H1 (cell line): ENCODE data around the gene BPIFB4. TPM values are rescaled to one million over a fixed set of nuclear protein-coding genes. Genes with fewer than 3 reads are reported as not detected.

Experiments
- CTCF ChIA-PET: fragments of 300-600 bp; sonication (Branson Sonifier 250); formaldehyde crosslinking; loops from one replicate; lab custom pipeline; 2021; ENCODE audit not compliant: partially characterized antibody; lab: Charles Lee
- POLR2A ChIA-PET: fragments of 300-600 bp; sonication (Branson Sonifier 250); formaldehyde crosslinking; loops from one replicate; lab custom pipeline; 2021; ENCODE audit warnings: inconsistent platforms; ENCODE audit not compliant: partially characterized antibody; lab: Charles Lee
- DNase-seq, 2 experiments: peaks; one replicate each; pipeline versions ENCODE4 v3.0.0 to v3.0.0-alpha.2; 2010 to 2022; ENCODE audit warnings: low spot score in 2 of 2, low read depth in 1 of 2, mixed read lengths in 1 of 2
- FAIRE-seq: peaks from 2 replicates; lab custom pipeline; 2011; peaks lifted over from hg19 to GRCh38; lab: Jason Lieb, UNC
- H2AFZ ChIP-seq: 2 replicates; pipeline ENCODE4 v1.8.1; 2012; ENCODE audit warnings: low read length, inconsistent platforms
- H2AK5ac ChIP-seq: 2 replicates; pipeline ENCODE4 v1.6.1; 2013; ENCODE audit warnings: low read depth, low read length
- H2BK120ac ChIP-seq: replicated peaks from 2 replicates; pipeline ENCODE3; 2013; ENCODE audit warnings: low read depth, low read length, inconsistent platforms
- H2BK12ac ChIP-seq: 2 replicates; pipeline ENCODE4 v1.6.1; 2013; ENCODE audit warnings: low read depth, low read length
- H2BK15ac ChIP-seq: 2 replicates; pipeline ENCODE4 v1.6.1; 2013; ENCODE audit warnings: low read length
- H2BK20ac ChIP-seq: 2 replicates; pipeline ENCODE4 v1.6.1; 2013; ENCODE audit warnings: low read length
- H2BK5ac ChIP-seq: 2 replicates; pipeline ENCODE4 v1.6.1; 2013; ENCODE audit warnings: low read depth, low read length
- H3K14ac ChIP-seq: 2 replicates; pipeline ENCODE4 v1.6.1; 2013; ENCODE audit warnings: inconsistent platforms; ENCODE audit not compliant: insufficient read length
- H3K18ac ChIP-seq: 2 replicates; pipeline ENCODE4 v1.6.1; 2013; ENCODE audit warnings: low read length; ENCODE audit errors: extremely low read depth
- H3K23ac ChIP-seq: 2 replicates; pipeline ENCODE4 v1.6.1; 2013; ENCODE audit warnings: inconsistent platforms; ENCODE audit not compliant: insufficient read length
- H3K23me2 ChIP-seq: 2 replicates; pipeline ENCODE4 v1.6.1; 2013; ENCODE audit warnings: low read depth, low read length
- H3K27ac ChIP-seq: 2 replicates; pipeline ENCODE4 v1.6.1; 2011; ENCODE audit warnings: low read depth, low read length, inconsistent platforms
- H3K27me3 ChIP-seq, 4 experiments: replicated peaks in 1 of 4; 1 replicate in 1 of 4; 2 replicates in 3 of 4; pipeline versions ENCODE4 v1.6.1 to v1.8.1; 2011 to 2013; ENCODE audit warnings: low read length in 3 of 4, mild to moderate bottlenecking in 3 of 4, inconsistent platforms in 2 of 4, mixed read lengths in 2 of 4, moderate library complexity in 1 of 4; ENCODE audit not compliant: control insufficient read depth in 3 of 4, insufficient read depth in 3 of 4; ENCODE audit errors: extremely low read depth in 1 of 4
- H3K36me3 ChIP-seq, 4 experiments: 2 replicates each; pipeline versions ENCODE4 v1.6.1 to v1.8.1; 2011 to 2013; ENCODE audit warnings: mild to moderate bottlenecking in 4 of 4, low read length in 3 of 4, moderate library complexity in 2 of 4, control low read depth in 1 of 4, inconsistent platforms in 1 of 4; ENCODE audit not compliant: insufficient read depth in 4 of 4, control insufficient read depth in 2 of 4
- H3K4ac ChIP-seq: replicated peaks from 2 replicates; pipeline ENCODE3; 2013; ENCODE audit warnings: low read length, low read depth, mixed read lengths, inconsistent platforms; ENCODE audit not compliant: insufficient read length
- H3K4me1 ChIP-seq, 4 experiments: replicated peaks in 1 of 4; 1 replicate in 1 of 4; 2 replicates in 3 of 4; pipeline versions ENCODE4 v1.6.1 to v1.8.1; 2011 to 2013; ENCODE audit warnings: low read length in 3 of 4, inconsistent platforms in 2 of 4, mixed read lengths in 1 of 4; ENCODE audit not compliant: insufficient read depth in 4 of 4, control insufficient read depth in 3 of 4
- H3K4me2 ChIP-seq, 2 experiments: 2 replicates each; pipeline versions ENCODE4 v1.6.1 to v1.8.1; 2011 to 2013; ENCODE audit warnings: low read depth in 2 of 2, low read length in 2 of 2, control low read depth in 1 of 2, inconsistent platforms in 1 of 2, mild to moderate bottlenecking in 1 of 2; ENCODE audit not compliant: insufficient read depth in 1 of 2
- H3K4me3 ChIP-seq, 4 experiments: fragments of 200-600, 300-600 bp in 1 of 4; sonication (generic), shearing (Covaris generic), sonication (Bioruptor Twin) in 1 of 4; 2 replicates each; pipeline versions ENCODE4 v1.5.1 to v1.8.1; 2011 to 2016; ENCODE audit warnings: low read length in 4 of 4, low read depth in 3 of 4, control low read depth in 2 of 4, inconsistent platforms in 2 of 4, mild to moderate bottlenecking in 2 of 4, mixed read lengths in 1 of 4, moderate library complexity in 1 of 4; ENCODE audit not compliant: insufficient read depth in 2 of 4; ENCODE audit errors: extremely low read depth in 1 of 4
- H3K56ac ChIP-seq: replicated peaks from 2 replicates; pipeline ENCODE3; 2013; ENCODE audit warnings: low read depth, mild to moderate bottlenecking, mixed read lengths, low read length, inconsistent platforms; ENCODE audit not compliant: insufficient read length
- H3K79me1 ChIP-seq: 2 replicates; pipeline ENCODE4 v1.6.1; 2013; ENCODE audit warnings: low read depth, low read length, control low read depth
- H3K79me2 ChIP-seq, 2 experiments: 2 replicates each; pipeline versions ENCODE4 v1.6.1 to v1.8.1; 2012 to 2013; ENCODE audit warnings: low read length in 2 of 2, mild to moderate bottlenecking in 2 of 2, inconsistent platforms in 1 of 2; ENCODE audit not compliant: insufficient read depth in 2 of 2, control insufficient read depth in 1 of 2
- H3K9ac ChIP-seq, 4 experiments: replicated peaks in 1 of 4; 1 replicate in 1 of 4; 2 replicates in 3 of 4; pipeline versions ENCODE4 v1.6.1 to v1.8.1; 2011 to 2013; ENCODE audit warnings: low read depth in 3 of 4, low read length in 3 of 4, control low read depth in 2 of 4, mild to moderate bottlenecking in 2 of 4, moderate library complexity in 2 of 4, inconsistent platforms in 1 of 4; ENCODE audit errors: extremely low read depth in 1 of 4
- H3K9me3 ChIP-seq, 2 experiments: 2 replicates each; pipeline versions ENCODE4 v1.6.1 to v1.8.1; 2012 to 2013; ENCODE audit warnings: mild to moderate bottlenecking in 2 of 2, moderate library complexity in 2 of 2, control low read depth in 1 of 2, inconsistent platforms in 1 of 2, low read depth in 1 of 2, low read length in 1 of 2, mixed read lengths in 1 of 2; ENCODE audit not compliant: insufficient read depth in 2 of 2
- H4K20me1 ChIP-seq, 2 experiments: replicated peaks in 1 of 2; 2 replicates each; pipeline versions ENCODE3 to v1.8.1; 2011 to 2013; ENCODE audit warnings: inconsistent platforms in 2 of 2, low read length in 2 of 2, mild to moderate bottlenecking in 1 of 2; ENCODE audit not compliant: insufficient read depth in 2 of 2, control insufficient read depth in 1 of 2
- H4K5ac ChIP-seq: 2 replicates; pipeline ENCODE4 v1.6.1; 2013; ENCODE audit warnings: low read length, low read depth, mixed read lengths, inconsistent platforms; ENCODE audit not compliant: insufficient read length
- H4K8ac ChIP-seq: 2 replicates; pipeline ENCODE4 v1.8.0; 2013; ENCODE audit warnings: mild to moderate bottlenecking, moderate library complexity, low read length, inconsistent platforms; ENCODE audit not compliant: insufficient read depth; ENCODE audit errors: extremely low read depth
- H4K91ac ChIP-seq: replicated peaks from 2 replicates; pipeline ENCODE3; 2013; ENCODE audit warnings: low read length, mixed read lengths, inconsistent platforms; ENCODE audit not compliant: insufficient read length
- CREB1 ChIP-seq: IDR thresholded peaks from 2 replicates; pipeline ENCODE4 v1.6.1; 2012; ENCODE audit warnings: inconsistent platforms
- POLR2A ChIP-seq, 2 experiments: IDR thresholded peaks; 1 replicate in 1 of 2; 2 replicates in 1 of 2; pipeline ENCODE4 v1.6.1; 2011; ENCODE audit warnings: low read depth in 2 of 2, low read length in 2 of 2, mild to moderate bottlenecking in 2 of 2; ENCODE audit errors: control extremely low read depth in 1 of 2
- SAP30 ChIP-seq: fragments of 300-600 bp; sonication (generic); IDR thresholded peaks from 2 replicates; pipeline ENCODE4 v1.7.1; 2012; ENCODE audit warnings: low read length, moderate library complexity, mild to moderate bottlenecking, inconsistent platforms; ENCODE audit not compliant: insufficient read depth, insufficient replicate concordance
- TAF7 ChIP-seq: optimal IDR thresholded peaks from 2 replicates; pipeline ENCODE3; 2011; ENCODE audit warnings: low read depth, mild to moderate bottlenecking, inconsistent platforms, low read length, moderate library complexity, borderline replicate concordance
- WGBS, 2 experiments: shearing (Covaris generic) in 1 of 2; methylation state at CpG; one replicate each; pipeline versions ENCODE4 v1.1.6 to v1.1.7; 2013 to 2015; ENCODE audit warnings: low lambda C conversion rate in 2 of 2, mixed read lengths in 2 of 2, inconsistent platforms in 1 of 2, low coverage in 1 of 2, missing lambda C conversion rate in 1 of 2; ENCODE audit not compliant: insufficient replicate concordance in 2 of 2, insufficient coverage in 1 of 2, insufficient read length in 1 of 2; ENCODE audit errors: extremely low coverage in 1 of 2, missing lambda C conversion rate in 1 of 2; 5-methylcytosine and 5-hydroxymethylcytosine counted together
- polyA plus RNA-seq, 7 experiments: library from polyadenylated mRNA; depleted of rRNA in 3 of 7; stranded (reverse) in 5 of 7; unstranded in 2 of 7; fragments of >200 nt in 5 of 7; fragments of 200-250 nt in 2 of 7; gene quantifications; 1 replicate in 5 of 7; 2 replicates in 1 of 7; 4 replicates in 1 of 7; pipeline versions ENCODE4 v1.2.1 to v1.2.3, GENCODE V29; 2011 to 2013; ENCODE audit warnings: missing spikeins in 2 of 7, mixed read lengths in 2 of 7
- total RNA-seq: library from RNA; stranded (reverse); fragmentation: NEBNext Ultra II Directional; extraction: Animal tissue kit (Norgen Biotek cat#: 25700); gene quantifications from 2 replicates; pipeline ENCODE4 v1.2.1, GENCODE V29; 2021

BPIFB4 gene
- total and polyA plus RNA-seq, 2 of the 8 experiments (the other 6 are each of a cell fraction or from before 2014, with no cell fraction given): not detected

- H3K27me3 ChIP-seq: no peaks in the 10 kb centered on the region
- H2AFZ ChIP-seq: no peak overlapping the region
- peaks cover 0 to 2% of the 10 kb centered on the region in 2 experiments for H4K20me1 ChIP-seq
- no peak overlapping the region for H3K56ac ChIP-seq
- no peak overlapping the region for H2BK5ac ChIP-seq
- no peaks in the 10 kb centered on the region for H3K79me1 ChIP-seq
- no peak overlapping the region for H3K14ac ChIP-seq
- H3K9ac ChIP-seq: no peak overlapping the region
- H3K79me2 ChIP-seq: no peaks in the 10 kb centered on the region
- no peak overlapping the region for H2AK5ac ChIP-seq
- ChIA-PET CTCF (interaction anchor here (0.8 to 1.8 kb wide), 3 partner anchors 21 to 165 kb away, joined by 3 to 6 read pairs (median 3); no protein-coding TSS in a partner anchor), POLR2A (no interaction called here)
- no peak overlapping the region for H4K91ac ChIP-seq
- DNase-seq: no peak
- no peak overlapping the region for H2BK15ac ChIP-seq
- no peak overlapping the region for H4K5ac ChIP-seq
- H3K4me1 ChIP-seq: no peaks in the 10 kb centered on the region
- no peak overlapping the region for H2BK12ac ChIP-seq
- H2BK20ac ChIP-seq: no peak overlapping the region
- no peak overlapping the region for H3K4me2 ChIP-seq
- H3K9me3 ChIP-seq: no peaks in the 10 kb centered on the region
- no peak overlapping the region for H4K8ac ChIP-seq
- no peak overlapping the region for H3K23ac ChIP-seq
- H3K4ac ChIP-seq: no peak overlapping the region
- no peak for FAIRE-seq
- peaks cover 5% of the 10 kb centered on the region; the same call in 1 of the 2 replicates for H3K23me2 ChIP-seq
- no peak overlapping the region for H3K4me3 ChIP-seq
- 90 to 100% methylated on average over 1 to 2 of the region's 2 CpGs for WGBS, 2 experiments
- no peak overlapping the region for H2BK120ac ChIP-seq
- H3K18ac ChIP-seq: no peak overlapping the region
- H3K36me3 ChIP-seq: no peaks in the 10 kb centered on the region
- no peak overlapping the region for H3K27ac ChIP-seq
- no peak for TF ChIP-seq POLR2A (IDR thresholded peaks at IDR 0.05; ENCODE audit: control extremely low read depth in 1 of 2, low read depth in 2 of 2, low read length in 2 of 2)
- TF ChIP-seq TAF7: no peak
- TF ChIP-seq SAP30: no peak
- no peak for TF ChIP-seq CREB1
These were observed 4.8 kb upstream of the BPIFB4 start for GRCh38 chr20:33074675-33075074.
